ENCODE results near the gene TEKT3.

Gene TEKT3

GRCh38 chr17:15289285-15290183 is 51.9 kb downstream of the TEKT3 start:
- DNase-seq: no peak

- DNase-seq: no peak
Measured at GRCh38 chr17:15288859-15289258, 52.5 kb downstream of the TEKT3 start.

GRCh38 chr17:15287538-15288267 is 53.7 kb downstream of the TEKT3 start:
- DNase-seq: no peak

- DNase-seq: no peak
Measured at GRCh38 chr17:15285466-15285865, 55.9 kb downstream of the TEKT3 start.

- DNase-seq: no peak
Measured at GRCh38 chr17:15284537-15284936, 56.9 kb downstream of the TEKT3 start.

- no peak for DNase-seq
Measured at GRCh38 chr17:15284107-15284506, 57.3 kb downstream of the TEKT3 start.

GRCh38 chr17:15281909-15282308 is 59.5 kb downstream of the TEKT3 start:
- DNase-seq: no peak

- DNase-seq: no peak
Measured at GRCh38 chr17:15278924-15279477, 62.4 kb downstream of the TEKT3 start.

- DNase-seq: no peak
Measured at GRCh38 chr17:15278380-15278779, 63.0 kb downstream of the TEKT3 start.

GRCh38 chr17:15274017-15274416 is 67.4 kb downstream of the TEKT3 start:
- no peak for DNase-seq

GRCh38 chr17:15273141-15273793 is 68.1 kb downstream of the TEKT3 start:
- DNase-seq: no peak

- DNase-seq: no peak
Measured at GRCh38 chr17:15271741-15272140, 69.7 kb downstream of the TEKT3 start.

GRCh38 chr17:15270628-15271381 is 70.6 kb downstream of the TEKT3 start:
- no peak for DNase-seq

- no peak for DNase-seq
Measured at GRCh38 chr17:15269780-15270089, 71.7 kb downstream of the TEKT3 start.

- DNase-seq: no peak
Measured at GRCh38 chr17:15269087-15269779, 72.2 kb downstream of the TEKT3 start.

GRCh38 chr17:15268461-15268860 is 72.9 kb downstream of the TEKT3 start:
- DNase-seq: no peak

- no peak for DNase-seq
Measured at GRCh38 chr17:15267996-15268395, 73.4 kb downstream of the TEKT3 start.

- no peak for DNase-seq
Measured at GRCh38 chr17:15266325-15267125, 74.9 kb downstream of the TEKT3 start.

- DNase-seq: no peak
Measured at GRCh38 chr17:15265131-15265530, 76.3 kb downstream of the TEKT3 start, which contains the start of gene PMP22. Gene PMP22, minus strand, starts transcription at chr17:15265326. Its CDS starts 4,599 bp downstream, at chr17:15260727.

GRCh38 chr17:15264542-15264941 is 76.9 kb downstream of the TEKT3 start:
- no peak for DNase-seq

GRCh38 chr17:15263680-15264079 is 77.7 kb downstream of the TEKT3 start:
- no peak for DNase-seq

Data from stimulated activated CD4-positive, alpha-beta T cell treated with anti-CD3 and anti-CD28 coated beads, Interleukin-4, amount 100 ng/mL, for 24 hours (primary cell).